HG02759 (cell line): Measurements from ENCODE around the gene HOMER3.
"Not testable (repeated sequence)": the region's sequence is repeated elsewhere in the genome, so short reads cannot be mapped to it uniquely, and the experiment has no call there.

Source experiments
- ATAC-seq: cut with Tn5 transposase; IDR thresholded peaks from one replicate; pipeline ENCODE4 v1.9.1; 2021; ENCODE audit warnings: mild to moderate bottlenecking, moderate library complexity; ENCODE audit not compliant: unreplicated experiment

Gene HOMER3

GRCh38 chr19:18903156-18904037 is 37.6 kb downstream of the HOMER3 start:
- no peak for ATAC-seq

- not testable (repeated sequence) for ATAC-seq
These were observed 38.5 kb downstream of the HOMER3 start for GRCh38 chr19:18902519-18902918.

- ATAC-seq, result no peak
These were observed 39.5 kb downstream of the HOMER3 start for GRCh38 chr19:18901491-18901890.

- no peak for ATAC-seq
These were observed 40.1 kb downstream of the HOMER3 start for GRCh38 chr19:18900700-18901481.

GRCh38 chr19:18899624-18900560 is 41.1 kb downstream of the HOMER3 start:
- ATAC-seq, result no peak

- no peak for ATAC-seq
These were observed 42.2 kb downstream of the HOMER3 start for GRCh38 chr19:18898607-18899408.

- no peak for ATAC-seq
These were observed 42.9 kb downstream of the HOMER3 start for GRCh38 chr19:18898081-18898606.

GRCh38 chr19:18897094-18898029 is 43.7 kb downstream of the HOMER3 start:
- ATAC-seq, result no peak

- ATAC-seq, result no peak
These were observed 44.6 kb downstream of the HOMER3 start for GRCh38 chr19:18896421-18896841.

GRCh38 chr19:18895824-18896341 is 45.1 kb downstream of the HOMER3 start, which contains the start of gene CERS1:
TSS of gene CERS1 (minus strand) at chr19:18896158. CDS start at chr19:18896072, 86 bp downstream.
- ATAC-seq, result no peak

- no peak for ATAC-seq
These were observed 45.8 kb downstream of the HOMER3 start for GRCh38 chr19:18895038-18895823.

GRCh38 chr19:18894254-18895037 is 46.6 kb downstream of the HOMER3 start:
- ATAC-seq, result no peak

- ATAC-seq, result no peak
These were observed 47.3 kb downstream of the HOMER3 start for GRCh38 chr19:18893587-18894253.

- ATAC-seq, result no peak
These were observed 50.9 kb downstream of the HOMER3 start for GRCh38 chr19:18889949-18890745.

- no peak for ATAC-seq
These were observed 54.0 kb downstream of the HOMER3 start for GRCh38 chr19:18886972-18887371.
